H1 (cell line): ENCODE results near the gene ACER3. TPM values are rescaled to one million over a fixed set of nuclear protein-coding genes. Genes with fewer than 3 reads are reported as not detected.

Experiments used
- CREB1 ChIP-seq: IDR thresholded peaks from 2 replicates; pipeline ENCODE4 v1.6.1; 2012; ENCODE audit warnings: inconsistent platforms
- MAFK ChIP-seq: IDR thresholded peaks from 2 replicates; pipeline ENCODE4 v1.6.1; 2012; ENCODE audit warnings: low read depth, mild to moderate bottlenecking, improper control_type of control experiment, low read length
- RNF2 ChIP-seq: fragments of 200-900, 300-1000 bp; sonication (generic); IDR thresholded peaks from 2 replicates; pipeline ENCODE4 v1.7.1; 2016; ENCODE audit warnings: borderline replicate concordance, low read depth, mild to moderate bottlenecking, antibody characterized with exemption, low read length; ENCODE audit not compliant: poor library complexity, severe bottlenecking; ENCODE audit errors: missing control alignments
- polyA plus RNA-seq, 7 experiments: library from polyadenylated mRNA; depleted of rRNA in 3 of 7; stranded (reverse) in 5 of 7; unstranded in 2 of 7; fragments of >200 nt in 5 of 7; fragments of 200-250 nt in 2 of 7; gene quantifications; 1 replicate in 5 of 7; 2 replicates in 1 of 7; 4 replicates in 1 of 7; pipeline versions ENCODE4 v1.2.1 to v1.2.3, GENCODE V29; 2011 to 2013; ENCODE audit warnings: missing spikeins in 2 of 7, mixed read lengths in 2 of 7
- total RNA-seq: library from RNA; stranded (reverse); fragmentation: NEBNext Ultra II Directional; extraction: Animal tissue kit (Norgen Biotek cat#: 25700); gene quantifications from 2 replicates; pipeline ENCODE4 v1.2.1, GENCODE V29; 2021
- TF ChIP-seq, protein P1 (sequence below), 3 experiments: IDR thresholded peaks; 1 replicate in 2 of 3; 2 replicates in 1 of 3; pipeline versions ENCODE4 v1.5.1 to v1.6.1; 2011; ENCODE audit warnings: low read length in 3 of 3, mild to moderate bottlenecking in 3 of 3, inconsistent platforms in 2 of 3, low read depth in 1 of 3, moderate library complexity in 1 of 3; ENCODE audit not compliant: insufficient read depth in 1 of 3; ENCODE audit errors: control extremely low read depth in 1 of 3

ACER3 gene
- total and polyA plus RNA-seq, 2 of the 8 experiments (the other 6 are each of a cell fraction or from before 2014, with no cell fraction given): 5.7 to 16.2 TPM

DNA sequence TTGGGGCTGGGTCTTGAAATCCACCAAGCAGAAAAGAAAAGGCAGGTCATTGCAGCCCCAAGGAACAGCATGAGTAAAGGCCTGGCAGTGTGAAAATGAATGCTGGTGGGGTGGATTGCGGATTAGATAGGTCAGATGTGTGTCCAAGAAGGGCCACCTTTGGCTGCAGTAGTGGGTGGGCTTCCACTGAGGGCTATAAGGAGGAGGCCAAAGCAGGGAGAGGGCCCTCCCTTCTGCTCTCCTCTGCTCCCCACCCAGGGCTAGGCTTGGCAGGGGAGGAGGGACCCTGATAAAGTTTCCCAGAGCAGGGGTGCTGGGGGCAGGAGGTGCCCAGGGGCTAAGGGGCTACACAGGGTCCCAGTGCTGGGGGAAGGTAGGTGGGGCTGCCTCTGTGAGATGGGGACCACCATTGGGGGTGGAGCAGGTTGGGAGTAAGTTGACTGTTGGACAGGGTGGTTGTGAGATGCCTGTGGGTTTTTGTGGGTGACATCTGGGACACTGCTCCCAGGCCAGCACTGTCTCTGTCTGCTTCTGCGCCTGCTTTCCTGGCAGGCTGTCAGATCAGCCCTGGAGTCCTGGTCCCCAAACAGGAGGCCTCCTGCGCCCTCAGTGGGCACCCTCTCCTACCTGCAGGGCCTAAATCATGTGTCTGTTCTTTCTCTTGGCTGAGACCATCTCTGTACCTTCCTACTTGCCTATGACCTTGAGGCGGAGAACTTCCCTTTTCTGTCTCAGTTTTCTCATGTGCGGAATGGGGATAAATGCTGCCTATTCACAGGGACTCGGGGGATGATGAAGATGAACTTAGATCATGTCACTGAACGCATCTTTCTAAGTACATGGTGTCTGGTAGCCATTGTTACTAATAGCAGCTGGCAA lies 208.0 kb downstream of the ACER3 start (continued):
- TF ChIP-seq, protein P1, sequence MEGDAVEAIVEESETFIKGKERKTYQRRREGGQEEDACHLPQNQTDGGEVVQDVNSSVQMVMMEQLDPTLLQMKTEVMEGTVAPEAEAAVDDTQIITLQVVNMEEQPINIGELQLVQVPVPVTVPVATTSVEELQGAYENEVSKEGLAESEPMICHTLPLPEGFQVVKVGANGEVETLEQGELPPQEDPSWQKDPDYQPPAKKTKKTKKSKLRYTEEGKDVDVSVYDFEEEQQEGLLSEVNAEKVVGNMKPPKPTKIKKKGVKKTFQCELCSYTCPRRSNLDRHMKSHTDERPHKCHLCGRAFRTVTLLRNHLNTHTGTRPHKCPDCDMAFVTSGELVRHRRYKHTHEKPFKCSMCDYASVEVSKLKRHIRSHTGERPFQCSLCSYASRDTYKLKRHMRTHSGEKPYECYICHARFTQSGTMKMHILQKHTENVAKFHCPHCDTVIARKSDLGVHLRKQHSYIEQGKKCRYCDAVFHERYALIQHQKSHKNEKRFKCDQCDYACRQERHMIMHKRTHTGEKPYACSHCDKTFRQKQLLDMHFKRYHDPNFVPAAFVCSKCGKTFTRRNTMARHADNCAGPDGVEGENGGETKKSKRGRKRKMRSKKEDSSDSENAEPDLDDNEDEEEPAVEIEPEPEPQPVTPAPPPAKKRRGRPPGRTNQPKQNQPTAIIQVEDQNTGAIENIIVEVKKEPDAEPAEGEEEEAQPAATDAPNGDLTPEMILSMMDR (IDR thresholded peaks at IDR 0.05; ENCODE audit: control extremely low read depth in 1 of 3, insufficient read depth in 1 of 3, low read depth in 1 of 3, low read length in 3 of 3): no peak
- no peak for TF ChIP-seq MAFK
- no peak for TF ChIP-seq RNF2
- TF ChIP-seq CREB1: no peak
